DND-41 (cell line): ENCODE data around the gene PLEKHM3.

Experiments used
- ATAC-seq: fragments of 200-7000 bp; cut with Tn5 transposase; 3 replicates; pipeline ENCODE4 v1.9.1; 2021; ENCODE audit warnings: low read depth; ENCODE audit not compliant: insufficient read depth
- DNase-seq: peaks from one replicate; pipeline ENCODE4 v3.0.0-alpha.2; 2020
- H2AFZ ChIP-seq: 2 replicates; pipeline ENCODE4 v1.6.0; 2012; ENCODE audit warnings: low read depth, low read length
- H3K27ac ChIP-seq: 2 replicates; pipeline ENCODE4 v1.5.1; 2012; ENCODE audit warnings: low read length, inconsistent platforms
- H3K27me3 ChIP-seq: fragments of 200-600 bp; sonication (generic); 2 replicates; pipeline ENCODE4 v1.6.0; 2012; ENCODE audit warnings: low read length, mild to moderate bottlenecking, inconsistent platforms; ENCODE audit not compliant: insufficient read depth, poor library complexity
- H3K36me3 ChIP-seq: 2 replicates; pipeline ENCODE4 v1.5.1; 2012; ENCODE audit warnings: low read length, inconsistent platforms; ENCODE audit not compliant: insufficient read depth
- H3K4me1 ChIP-seq: 2 replicates; pipeline ENCODE4 v1.5.1; 2012; ENCODE audit warnings: mild to moderate bottlenecking, low read length; ENCODE audit not compliant: insufficient read depth
- H3K4me2 ChIP-seq: 2 replicates; pipeline ENCODE4 v1.6.0; 2012; ENCODE audit warnings: mild to moderate bottlenecking, moderate library complexity, low read length, inconsistent platforms; ENCODE audit not compliant: insufficient read depth
- H3K4me3 ChIP-seq, 2 experiments: fragments of 200-600 bp in 1 of 2; shearing (Covaris generic) in 1 of 2; 2 replicates each; pipeline ENCODE4 v1.5.1; 2012 to 2016; ENCODE audit warnings: inconsistent platforms in 2 of 2, low read length in 2 of 2, mild to moderate bottlenecking in 2 of 2, low read depth in 1 of 2, moderate library complexity in 1 of 2
- H3K79me2 ChIP-seq: 2 replicates; pipeline ENCODE4 v1.6.0; 2012; ENCODE audit warnings: low read length, inconsistent platforms; ENCODE audit not compliant: insufficient read depth
- H3K9ac ChIP-seq: 2 replicates; pipeline ENCODE4 v1.6.0; 2012; ENCODE audit warnings: low read depth, mild to moderate bottlenecking, inconsistent platforms, low read length, moderate library complexity
- H3K9me3 ChIP-seq: 2 replicates; pipeline ENCODE4 v1.5.1; 2012; ENCODE audit warnings: low read length, moderate library complexity, mild to moderate bottlenecking, inconsistent platforms; ENCODE audit not compliant: insufficient read depth, severe bottlenecking
- H4K20me1 ChIP-seq: 2 replicates; pipeline ENCODE4 v1.6.0; 2012; ENCODE audit warnings: low read length; ENCODE audit not compliant: insufficient read depth
- CTCF ChIP-seq: IDR thresholded peaks from 2 replicates; pipeline ENCODE4 v1.5.1; 2012; ENCODE audit warnings: borderline replicate concordance, low read length, moderate library complexity, mild to moderate bottlenecking; ENCODE audit not compliant: poor library complexity, severe bottlenecking; ENCODE audit errors: extremely low read depth
- EZH2 ChIP-seq: IDR thresholded peaks from 3 replicates; pipeline ENCODE4 v1.6.1; 2012; ENCODE audit warnings: borderline replicate concordance, low read depth, mild to moderate bottlenecking, moderate library complexity, low read length, inconsistent platforms; ENCODE audit not compliant: severe bottlenecking

The PLEKHM3 gene

GRCh38 chr2:207895274-207895860, 130.0 kb downstream of the PLEKHM3 start:
- no peaks in the 10 kb centered on the region for H3K27me3 ChIP-seq
- no peaks in the 10 kb centered on the region for H3K79me2 ChIP-seq
- no peak overlapping the region for H3K27ac ChIP-seq
- DNase-seq: no peak
- no peak overlapping the region for H3K4me2 ChIP-seq
- no peaks in the 10 kb centered on the region for H3K4me1 ChIP-seq
- no peaks in the 10 kb centered on the region for H3K9me3 ChIP-seq
- H4K20me1 ChIP-seq: no peaks in the 10 kb centered on the region
- no peak overlapping the region for H2AFZ ChIP-seq
- no peak overlapping the region for H3K9ac ChIP-seq
- H3K4me3 ChIP-seq: no peak overlapping the region
- 0 out of 2 replicates have a peak, but pooled peaks cover under 1% of the 10 kb centered on the region for H3K36me3 ChIP-seq
- no peak for TF ChIP-seq EZH2
- no peak for TF ChIP-seq CTCF
- ATAC-seq: no peak

GRCh38 chr2:207892716-207893402, 132.5 kb downstream of the PLEKHM3 start:
- no peaks in the 10 kb centered on the region for H3K4me1 ChIP-seq
- no peaks in the 10 kb centered on the region for H3K9me3 ChIP-seq
- no peaks in the 10 kb centered on the region for H3K79me2 ChIP-seq
- H3K4me2 ChIP-seq: no peak overlapping the region
- no peak overlapping the region for H3K4me3 ChIP-seq
- no peak overlapping the region for H3K9ac ChIP-seq
- H4K20me1 ChIP-seq: no peaks in the 10 kb centered on the region
- H3K27ac ChIP-seq: no peak overlapping the region
- H3K27me3 ChIP-seq: no peaks in the 10 kb centered on the region
- no peak overlapping the region for H2AFZ ChIP-seq
- no peak for ATAC-seq
- H3K36me3 ChIP-seq: no peaks in the 10 kb centered on the region
- no peak for DNase-seq
- TF ChIP-seq EZH2 (no peak), CTCF (no peak)

GRCh38 chr2:207891086-207891844, 134.1 kb downstream of the PLEKHM3 start:
- Histone ChIP-seq H3K4me2 (no peak overlapping the region), H3K27me3 (no peaks in the 10 kb centered on the region), H3K79me2 (no peaks in the 10 kb centered on the region), H3K27ac (no peak overlapping the region), H3K36me3 (no peaks in the 10 kb centered on the region), H2AFZ (no peak overlapping the region), H4K20me1 (no peaks in the 10 kb centered on the region), H3K9ac (no peak overlapping the region), H3K9me3 (no peaks in the 10 kb centered on the region), H3K4me1 (no peaks in the 10 kb centered on the region), H3K4me3 (no peak overlapping the region)
- TF ChIP-seq EZH2: no peak
- TF ChIP-seq CTCF: no peak
- ATAC-seq (no peak), DNase-seq (no peak)
